Stimulated activated CD4-positive, alpha-beta T cell treated with anti-CD3 and anti-CD28 coated beads, Interleukin-4, amount 100 ng/mL, for 1 hour (primary cell): ENCODE data around the gene DIRAS3.
"Not testable (repeated sequence)": the region's sequence is repeated elsewhere in the genome, so short reads cannot be mapped to it uniquely, and the experiment has no call there.

Source experiments
- DNase-seq: peaks from one replicate; pipeline ENCODE4 v3.0.0-alpha.2; 2020

Gene DIRAS3, protein sequence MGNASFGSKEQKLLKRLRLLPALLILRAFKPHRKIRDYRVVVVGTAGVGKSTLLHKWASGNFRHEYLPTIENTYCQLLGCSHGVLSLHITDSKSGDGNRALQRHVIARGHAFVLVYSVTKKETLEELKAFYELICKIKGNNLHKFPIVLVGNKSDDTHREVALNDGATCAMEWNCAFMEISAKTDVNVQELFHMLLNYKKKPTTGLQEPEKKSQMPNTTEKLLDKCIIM

DNA sequence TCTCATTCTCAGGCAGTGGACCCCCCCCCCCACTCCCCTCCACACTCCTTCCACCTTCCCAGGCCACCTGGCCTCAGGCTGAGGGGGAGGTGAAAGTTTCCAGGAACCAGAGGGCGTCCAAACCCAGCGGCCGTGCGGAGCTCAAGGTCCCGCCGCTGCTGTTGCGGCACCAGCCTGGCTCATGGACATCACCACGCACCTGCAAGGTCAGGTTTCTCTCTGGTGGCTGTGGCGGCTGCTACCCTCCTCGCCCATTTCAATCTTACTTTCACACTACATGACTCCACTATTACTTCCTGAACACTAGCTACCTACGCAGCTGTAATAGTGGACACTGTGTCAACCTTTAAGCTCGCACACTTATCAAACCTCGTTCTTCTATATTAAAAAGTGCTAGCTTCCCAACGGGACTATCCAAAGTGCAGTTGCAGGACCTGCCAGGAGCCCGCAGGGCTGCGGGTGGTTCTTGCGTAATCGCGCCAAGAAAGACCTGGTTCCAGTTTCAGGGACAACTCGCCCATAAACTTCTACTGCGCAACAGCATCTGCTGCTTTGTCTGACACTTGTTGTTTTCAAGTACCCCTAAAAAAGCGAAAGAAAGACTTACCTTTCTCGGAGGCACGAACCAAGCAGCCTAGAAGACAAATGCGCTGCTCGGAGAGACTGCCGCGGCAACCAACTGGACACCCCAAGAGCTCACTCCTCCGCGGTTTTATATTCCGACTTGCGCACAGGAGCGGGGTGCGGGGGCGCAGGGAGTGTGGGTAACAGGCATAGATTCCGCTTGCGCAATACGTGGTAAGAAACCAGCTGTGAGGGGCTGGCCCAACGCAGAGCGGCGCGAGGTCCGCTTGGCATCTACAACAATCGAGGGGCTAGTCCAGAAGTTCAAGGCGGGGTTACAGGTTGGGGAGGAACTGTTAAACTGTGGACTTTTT, at the start of gene DIRAS3:
TSS of gene DIRAS3 (minus strand) at position 687 of the 938 bp plus-strand sequence. CDS start 3,330 bp downstream, outside the sequence.
- DNase-seq = no peak

DNA sequence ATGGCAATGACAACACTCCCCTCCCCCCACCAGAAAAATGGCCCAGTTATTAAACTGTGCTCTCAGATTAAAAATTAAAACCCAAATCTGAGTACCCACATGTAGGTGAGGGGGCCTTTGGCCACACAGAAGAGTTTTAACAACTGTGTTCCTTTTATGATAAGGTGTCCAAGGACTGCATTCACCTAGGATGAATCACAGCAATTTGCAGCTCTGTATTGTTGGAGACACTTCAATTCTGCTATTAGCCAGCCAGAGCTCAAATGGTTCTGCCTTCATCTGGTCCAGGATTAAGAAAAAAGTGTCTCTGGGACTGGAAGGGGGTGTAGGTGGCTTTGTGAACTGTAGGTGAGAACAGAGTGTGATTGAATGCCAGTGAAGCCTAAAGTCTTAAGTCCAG, 43.3 kb upstream of the DIRAS3 start:
- DNase-seq = no peak

DNA sequence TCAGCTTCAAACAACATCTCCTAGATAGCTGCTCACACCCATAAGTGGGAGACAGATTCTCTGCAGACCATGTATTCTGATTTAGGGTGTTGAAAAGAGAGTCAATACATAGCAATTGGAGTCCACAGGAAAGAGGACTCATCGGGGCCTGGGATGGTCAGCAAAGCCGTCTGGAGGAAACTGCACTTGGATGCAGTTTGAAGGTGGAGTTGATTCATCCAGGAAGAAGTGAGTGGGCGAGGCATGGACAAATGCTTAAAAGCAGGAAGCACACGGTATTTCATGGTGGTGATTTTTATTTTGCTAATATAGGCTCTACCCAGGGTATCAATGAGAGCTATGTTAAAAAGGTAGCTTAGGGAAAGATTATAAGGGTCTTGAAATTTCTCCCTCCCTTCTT, 36.8 kb upstream of the DIRAS3 start:
- DNase-seq = no peak

DNA sequence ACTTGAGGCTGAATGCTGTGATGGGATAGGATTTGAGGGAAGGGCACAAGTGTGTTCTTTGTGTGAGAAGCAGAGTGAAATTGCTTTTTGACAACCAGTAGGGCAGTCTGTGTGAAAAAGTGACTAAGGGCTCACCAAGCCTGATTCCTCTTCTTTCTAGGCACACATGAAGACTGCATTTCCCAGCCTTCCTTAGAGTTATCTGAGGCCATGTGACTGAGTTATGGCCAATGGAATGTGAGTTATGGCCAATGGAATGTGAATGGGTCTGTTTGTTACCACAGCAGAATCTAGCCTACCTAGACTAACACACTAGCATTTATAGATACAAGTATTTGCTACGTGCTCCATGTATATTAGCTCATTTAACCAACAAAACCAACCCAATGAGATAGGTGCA, 35.3 kb upstream of the DIRAS3 start:
- DNase-seq = no peak

DNA sequence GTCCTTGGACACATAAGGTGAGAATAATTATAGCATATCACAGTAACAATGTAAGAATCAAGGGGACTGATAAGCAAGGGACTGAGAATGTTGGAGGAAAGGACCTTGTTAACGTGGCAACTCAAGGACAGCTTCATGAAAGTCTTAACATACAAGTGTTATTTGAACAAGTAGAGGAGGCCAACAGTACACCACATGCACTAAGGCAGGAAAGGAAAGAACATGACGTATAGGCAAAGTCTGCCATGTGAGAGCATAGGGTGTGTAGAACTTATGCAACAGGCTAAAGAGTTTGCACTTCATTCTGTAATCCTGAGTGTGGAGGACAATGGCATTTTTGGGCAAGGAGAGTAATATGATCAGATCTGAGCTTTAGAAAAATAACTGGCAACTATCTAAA, 33.3 kb upstream of the DIRAS3 start:
- no peak for DNase-seq

DNA sequence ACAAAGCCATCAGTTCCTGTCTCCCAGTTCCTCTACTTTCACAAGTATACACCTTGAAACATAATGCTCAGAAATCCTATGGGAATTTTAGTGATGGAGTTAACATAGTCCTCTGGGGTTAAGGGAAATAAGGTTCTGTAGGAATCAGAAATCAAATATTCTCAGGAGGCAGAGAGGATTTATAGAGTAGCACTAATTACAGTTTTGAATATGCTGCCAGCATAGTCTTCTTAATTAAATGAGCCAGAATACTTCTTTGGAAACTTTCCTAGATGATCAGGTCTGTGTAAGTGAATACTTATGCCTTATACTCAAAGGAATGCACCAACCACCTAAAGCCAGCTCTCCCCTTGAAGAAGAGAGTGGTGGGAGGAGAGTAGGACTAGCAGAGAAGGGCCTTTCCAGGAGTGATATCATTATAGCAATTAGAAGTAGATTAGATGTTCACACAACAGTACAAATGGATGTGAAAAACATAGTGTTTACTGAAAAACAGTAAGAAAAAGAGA, 31.4 kb upstream of the DIRAS3 start:
- no peak for DNase-seq

DNA sequence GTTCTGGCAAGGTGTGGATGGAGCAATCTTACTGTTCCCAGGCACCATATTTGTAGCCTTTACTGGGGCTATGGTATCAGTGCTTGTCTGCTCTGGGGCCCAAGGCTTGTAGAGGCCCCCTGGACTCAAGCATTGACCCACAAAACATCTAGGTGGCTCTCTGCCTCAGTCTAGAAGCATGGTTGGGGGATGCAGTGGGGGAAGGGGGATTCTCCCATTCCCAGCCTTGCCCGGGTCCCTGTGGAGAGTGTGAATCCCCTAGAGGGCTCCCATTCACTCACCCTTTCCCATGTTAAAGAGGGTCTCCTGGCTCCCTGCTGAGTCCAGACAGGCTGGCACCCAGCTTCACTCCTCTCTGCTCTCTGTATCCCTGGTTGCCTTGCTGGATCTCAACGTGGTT, 28.2 kb upstream of the DIRAS3 start:
- DNase-seq = no peak

DNA sequence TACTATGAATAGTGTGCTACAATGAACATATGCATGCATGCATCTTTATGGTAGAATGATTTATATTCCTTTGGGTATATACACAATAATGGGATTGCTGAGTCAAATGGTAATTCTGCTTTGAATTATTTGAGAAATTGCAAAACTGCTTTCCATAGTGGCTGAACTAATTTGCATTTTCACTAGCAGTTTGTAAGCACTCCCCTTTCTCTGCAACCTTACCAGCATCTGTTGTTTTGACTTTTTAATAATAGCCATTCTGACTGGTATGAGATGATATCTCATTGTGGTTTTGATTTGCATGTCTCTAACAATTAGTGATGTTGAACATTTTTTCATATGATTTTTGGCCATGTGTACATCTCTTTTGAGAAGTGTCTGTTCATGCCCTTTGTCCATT, 24.0 kb upstream of the DIRAS3 start:
- DNase-seq = no peak

DNA sequence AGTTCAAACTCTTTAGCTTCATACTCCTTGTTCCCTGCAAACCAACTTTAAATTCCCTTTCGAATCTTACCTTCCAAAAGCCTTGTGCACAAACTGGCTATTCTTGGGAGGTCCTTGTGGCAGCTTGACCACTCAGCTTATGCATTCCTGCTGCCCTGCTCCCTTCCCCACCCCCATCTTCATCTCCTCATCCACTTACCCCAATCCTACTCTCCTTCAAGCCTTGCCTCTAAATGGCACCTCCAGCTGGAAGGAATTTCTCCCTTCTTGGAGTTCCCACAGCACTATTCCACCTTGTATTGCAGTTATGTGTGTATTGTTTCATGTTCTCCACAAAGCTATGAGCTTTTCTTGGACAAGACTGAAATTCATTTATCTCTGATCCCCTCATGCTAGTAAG, 15.3 kb upstream of the DIRAS3 start:
- no peak for DNase-seq

DNA sequence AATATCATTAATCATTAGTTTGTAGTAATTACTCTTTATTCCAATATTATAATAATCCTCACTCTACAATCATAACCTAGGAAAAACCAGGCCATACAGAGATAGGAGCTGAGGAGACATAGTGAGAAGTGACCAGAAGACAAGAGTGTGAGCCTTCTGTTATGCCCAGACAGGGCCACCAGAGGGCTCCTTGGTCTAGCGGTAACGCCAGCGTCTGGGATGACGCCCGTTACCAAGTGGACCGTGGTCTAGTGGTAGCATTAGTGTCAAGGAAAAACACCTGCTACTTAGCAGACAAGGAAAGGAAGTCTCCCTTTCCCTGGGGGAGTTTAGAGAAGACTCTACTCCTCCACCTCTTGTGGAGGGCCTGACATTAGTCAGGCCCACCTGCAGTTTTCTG, 7.6 kb upstream of the DIRAS3 start:
- DNase-seq = not testable (repeated sequence)

DNA sequence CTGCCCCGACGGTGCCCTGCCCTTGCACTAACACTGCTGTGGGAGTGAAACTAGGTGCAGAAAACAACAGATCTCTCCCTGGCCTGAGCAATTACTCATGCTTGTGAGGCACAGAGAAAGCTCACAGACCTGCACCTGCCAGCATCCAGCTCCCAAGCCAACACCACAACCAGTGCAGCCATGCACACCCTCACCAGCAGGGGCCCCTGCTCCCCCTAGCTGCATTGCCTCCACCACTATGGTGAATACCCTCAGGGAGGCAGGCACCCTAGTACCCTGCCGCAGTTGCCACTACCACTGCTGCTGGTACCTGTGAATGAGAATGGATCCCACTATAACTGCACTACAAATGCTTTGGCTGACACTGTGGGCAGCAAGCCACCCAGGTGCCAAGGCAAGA, 7.1 kb upstream of the DIRAS3 start:
- DNase-seq = no peak

DNA sequence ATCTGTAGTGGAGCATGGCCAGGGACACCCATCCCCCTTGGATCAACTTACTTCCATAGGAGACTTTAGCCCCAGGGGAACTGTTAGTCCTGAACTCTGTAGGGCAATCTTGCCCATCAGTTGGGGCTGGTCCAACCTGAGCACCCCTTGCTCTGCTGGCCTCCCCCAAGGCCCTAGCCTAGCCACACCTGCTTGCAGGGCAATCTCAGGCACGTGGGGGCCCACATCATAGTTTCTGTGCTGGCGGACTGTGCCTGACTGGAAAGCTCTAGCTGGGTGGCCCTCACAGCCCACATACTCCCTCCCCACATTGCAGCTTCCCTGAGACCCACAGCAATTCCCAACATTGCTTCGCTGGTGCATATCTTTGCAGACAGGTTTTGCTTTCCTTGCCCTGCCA, 6.6 kb upstream of the DIRAS3 start:
- no peak for DNase-seq

DNA sequence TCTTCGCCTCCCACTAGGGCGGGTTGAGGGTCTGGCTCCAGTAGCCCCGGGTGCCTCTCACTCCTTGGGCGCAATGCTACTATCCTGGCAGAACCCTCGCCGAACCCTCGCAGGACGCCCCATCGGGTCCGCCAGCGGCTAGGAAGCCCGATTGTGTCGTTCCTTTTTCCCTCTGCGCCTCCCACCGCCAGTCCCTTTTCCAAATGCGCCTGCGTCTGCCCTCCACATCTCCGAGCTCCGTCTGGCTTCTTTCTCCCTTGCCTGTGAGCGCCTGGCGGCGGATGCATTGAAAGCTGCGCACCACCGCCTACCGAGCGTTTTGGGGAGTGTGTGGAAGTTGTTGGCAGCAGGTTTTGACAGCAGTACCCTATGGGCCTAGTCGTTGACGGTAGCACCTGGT, 1.0 kb upstream of the DIRAS3 start:
- no peak for DNase-seq

DNA sequence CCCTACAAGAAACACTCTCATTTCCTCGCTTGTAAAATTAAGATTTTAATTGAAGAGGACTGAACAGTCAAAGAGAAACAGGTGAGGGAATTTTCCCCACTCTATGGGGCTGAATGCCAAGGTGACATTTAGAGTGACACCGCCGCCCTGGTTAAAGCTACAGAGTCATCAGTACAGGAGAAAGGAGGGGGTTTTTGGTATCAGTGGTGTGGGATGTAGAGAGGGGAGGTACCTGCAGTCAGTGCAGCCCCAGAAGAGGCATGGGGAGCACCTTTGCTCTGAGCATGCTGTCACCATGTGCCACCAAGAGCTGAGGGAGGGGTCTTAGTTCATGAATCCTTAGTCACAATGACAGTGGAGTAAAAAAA, 2.8 kb downstream of the DIRAS3 start:
- no peak for DNase-seq

DNA sequence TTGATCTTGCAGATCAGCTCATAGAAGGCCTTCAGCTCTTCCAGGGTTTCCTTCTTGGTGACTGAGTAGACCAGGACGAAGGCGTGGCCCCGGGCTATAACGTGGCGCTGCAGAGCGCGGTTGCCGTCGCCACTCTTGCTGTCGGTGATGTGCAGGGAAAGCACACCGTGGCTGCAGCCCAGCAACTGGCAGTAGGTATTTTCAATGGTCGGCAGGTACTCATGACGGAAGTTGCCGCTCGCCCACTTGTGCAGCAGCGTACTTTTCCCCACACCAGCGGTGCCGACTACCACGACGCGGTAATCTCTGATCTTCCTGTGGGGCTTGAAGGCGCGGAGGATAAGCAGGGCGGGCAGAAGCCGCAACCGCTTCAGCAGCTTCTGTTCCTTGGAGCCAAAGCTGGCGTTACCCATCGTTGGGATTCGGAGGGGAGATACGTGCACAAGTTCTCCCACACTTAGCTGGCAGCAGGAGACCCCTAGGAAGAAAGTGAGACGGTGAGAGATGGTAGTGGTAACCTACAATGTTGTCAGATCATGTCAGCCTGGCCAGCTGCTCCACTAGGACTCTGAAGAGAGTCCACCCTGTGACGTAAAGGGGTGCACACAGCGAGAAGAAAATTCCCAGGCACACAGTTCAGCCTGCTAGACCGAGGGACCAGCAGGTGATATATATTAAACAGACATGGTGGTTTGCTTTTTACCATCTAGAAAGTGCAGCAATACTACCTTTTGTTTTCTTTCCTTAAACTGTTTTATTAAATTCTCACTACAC, 3.4 kb downstream of the DIRAS3 start:
- DNase-seq = no peak

DNA sequence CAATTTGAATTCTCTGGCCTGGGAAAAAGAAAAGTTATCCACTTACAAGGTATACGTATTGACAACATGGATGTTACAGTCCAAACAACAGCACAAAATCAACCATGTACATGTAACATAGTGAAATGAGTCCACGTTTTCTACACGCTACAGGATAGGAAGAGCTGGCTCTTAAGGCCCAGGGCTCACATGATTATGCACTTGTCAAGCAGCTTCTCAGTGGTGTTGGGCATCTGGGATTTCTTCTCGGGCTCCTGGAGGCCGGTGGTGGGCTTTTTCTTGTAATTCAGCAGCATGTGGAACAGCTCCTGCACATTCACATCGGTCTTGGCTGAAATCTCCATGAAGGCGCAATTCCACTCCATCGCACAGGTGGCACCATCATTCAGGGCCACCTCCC, 4.0 kb downstream of the DIRAS3 start:
- no peak for DNase-seq

DNA sequence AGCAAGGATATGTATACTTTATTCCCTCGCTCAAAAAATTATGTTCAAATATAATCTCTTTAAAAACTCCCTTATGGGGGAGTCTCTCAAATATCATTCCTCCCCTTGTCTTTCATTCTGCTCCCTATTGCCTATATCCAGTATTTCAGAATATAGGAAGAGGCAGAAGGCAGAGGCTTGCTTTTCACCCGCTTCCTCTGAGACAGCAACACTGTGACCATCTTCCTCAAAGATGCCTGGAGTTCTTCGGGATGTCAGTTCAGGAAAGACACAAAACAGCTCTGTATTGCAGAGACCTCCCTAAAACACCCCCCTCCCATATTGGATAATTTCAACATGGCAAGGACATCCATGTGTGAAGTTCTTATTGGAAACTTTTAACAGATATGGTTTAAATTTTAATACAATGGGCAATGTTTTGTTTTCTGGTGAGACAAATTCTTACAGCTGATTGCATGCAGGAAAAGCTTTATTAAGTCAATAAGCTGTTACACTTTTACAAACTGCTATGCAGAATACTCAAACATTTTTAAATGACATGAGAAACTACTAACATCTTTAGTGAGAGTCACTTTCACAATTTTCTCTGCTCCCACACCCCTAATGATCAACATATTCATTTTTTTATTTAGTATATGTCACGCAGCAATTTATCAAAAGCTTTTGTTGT, 4.8 kb downstream of the DIRAS3 start:
- DNase-seq = no peak

DNA sequence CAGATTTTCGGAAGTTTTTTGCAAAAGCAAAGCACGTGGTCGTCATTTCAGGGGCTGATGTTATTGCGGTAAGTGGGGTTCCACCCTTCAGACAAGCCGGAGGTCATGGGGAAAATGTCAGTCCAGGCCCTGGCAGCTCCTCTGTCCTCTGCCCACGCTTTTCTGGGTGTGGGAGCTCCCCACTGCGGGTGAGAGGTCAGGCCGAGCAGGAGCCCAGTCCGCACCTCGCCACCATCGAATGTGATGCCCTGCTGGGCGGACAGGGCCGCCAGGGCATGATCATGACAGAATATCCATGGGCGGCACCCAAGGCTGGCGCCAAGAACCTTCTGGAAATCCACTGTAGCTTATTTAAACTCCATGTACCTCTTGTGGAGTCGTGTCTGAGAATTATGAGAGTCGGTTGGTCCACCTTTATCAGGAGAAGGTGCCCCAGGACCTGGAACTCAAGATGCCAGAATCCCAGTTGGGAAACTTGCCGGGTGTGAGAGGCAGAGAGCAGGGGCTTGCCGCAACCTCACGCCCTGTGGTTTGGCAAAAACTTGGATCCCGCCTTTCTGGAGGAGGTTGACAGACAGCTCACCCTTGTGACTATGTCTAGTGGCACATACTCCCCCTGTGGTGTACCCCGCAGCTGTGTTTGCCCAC, 6.9 kb downstream of the DIRAS3 start:
- no peak for DNase-seq

DNA sequence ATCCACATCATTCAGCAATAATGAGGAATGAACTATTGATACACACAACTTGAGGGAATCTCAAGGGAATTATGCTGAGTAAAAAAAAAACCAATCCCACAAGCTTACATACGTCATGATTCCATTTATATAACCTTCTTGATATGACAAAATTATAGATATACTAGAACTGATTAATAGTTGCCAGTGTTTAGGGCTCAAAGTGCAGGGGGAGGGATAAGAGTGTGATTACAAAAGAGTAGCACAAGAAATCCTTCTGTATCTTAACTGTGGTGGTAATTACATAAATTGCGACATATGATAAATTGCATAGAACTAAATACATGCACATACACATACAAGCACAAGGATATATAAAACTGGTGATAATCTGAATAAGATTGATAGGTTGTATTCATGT, 13.5 kb downstream of the DIRAS3 start:
- DNase-seq = no peak

DNA sequence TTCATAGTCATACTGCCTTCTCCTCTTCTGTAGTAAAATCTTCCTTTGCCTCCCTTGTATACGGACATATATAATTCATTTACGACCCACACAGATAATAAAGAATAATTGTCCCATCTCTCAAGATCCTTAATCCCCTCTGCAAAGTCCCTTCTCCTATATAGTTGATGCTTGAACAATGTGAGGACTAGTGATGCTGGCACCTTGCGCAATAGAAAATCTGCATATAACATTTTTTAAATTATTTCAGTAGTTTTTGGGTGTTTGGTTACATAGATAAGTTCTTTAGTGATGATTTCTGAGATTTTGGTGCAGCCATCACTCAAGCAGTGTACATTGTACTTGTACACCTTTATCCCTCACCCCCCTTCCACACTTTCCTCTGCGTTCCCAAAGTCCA, 21.0 kb downstream of the DIRAS3 start:
- no peak for DNase-seq

DNA sequence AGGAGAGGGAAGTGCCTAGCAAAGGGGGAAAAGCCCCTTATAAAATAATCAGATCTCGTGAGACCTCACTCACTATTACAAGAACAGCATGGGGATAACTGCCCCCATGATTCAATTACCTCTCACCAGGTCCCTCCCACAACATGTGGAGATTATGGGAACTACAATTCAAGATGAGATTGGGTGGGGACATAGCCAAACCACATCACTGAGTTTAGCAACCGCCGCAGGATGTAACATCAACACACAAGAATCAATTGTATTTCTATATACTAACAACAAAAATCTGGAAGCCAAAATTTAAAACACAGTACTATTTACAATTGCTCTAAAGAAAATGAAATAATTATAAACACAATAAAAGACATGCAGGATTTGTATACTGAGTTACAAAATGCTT, 21.9 kb downstream of the DIRAS3 start:
- DNase-seq = no peak

DNA sequence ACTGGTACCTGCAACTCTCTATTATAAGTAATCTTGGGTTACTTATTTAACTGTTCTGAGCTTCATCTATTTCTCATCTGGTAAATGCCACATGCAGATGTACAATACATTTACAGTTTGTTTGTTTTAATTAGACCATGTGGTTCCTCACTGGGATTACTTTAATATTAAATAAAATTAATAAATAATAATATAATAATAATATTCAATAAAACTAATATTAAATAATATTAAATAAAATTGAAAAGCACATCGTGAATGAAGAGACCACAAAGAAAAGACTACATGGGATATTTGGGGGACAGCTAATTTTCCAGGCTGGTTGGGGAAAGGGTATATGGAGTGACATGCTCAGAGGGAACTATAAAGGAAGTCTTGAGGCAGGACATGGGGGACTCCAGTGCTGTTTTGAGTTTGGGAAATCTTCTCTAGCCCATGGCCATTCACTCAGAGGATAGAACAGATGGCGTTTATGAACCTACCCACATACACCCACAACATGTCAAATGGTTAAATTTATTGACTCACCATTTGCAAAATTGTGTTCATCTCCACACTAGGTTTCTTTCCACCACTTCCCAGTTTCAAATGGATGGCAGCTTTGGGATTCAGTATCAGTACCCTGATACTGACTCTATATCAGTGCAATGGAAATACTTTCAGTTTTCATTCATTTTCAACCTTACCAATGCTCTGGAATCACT, 25.6 kb downstream of the DIRAS3 start:
- no peak for DNase-seq
